K562 (cell line): ENCODE results near the gene PPM1N. TPM values are rescaled to one million over a fixed set of nuclear protein-coding genes. Genes with fewer than 3 reads are reported as not detected.
A peak's percentile ranks its signal among the peaks of the same experiment; 100 is the strongest.

Source experiments
- BRCA1 ChIP-seq, 2 experiments: fragments of 450-650 bp in 1 of 2; sonication (generic) in 1 of 2; formaldehyde crosslinking in 1 of 2; IDR thresholded peaks; 2 replicates each; pipeline versions ENCODE4 v1.5.0 to v1.6.1; 2017 to 2020; ENCODE audit warnings: mild to moderate bottlenecking in 1 of 2, missing genetic modification reagents in 1 of 2
- CGGBP1 ChIP-seq: fragments of 250-450 bp; sonication (Bioruptor Pico); IDR thresholded peaks from 2 replicates; pipeline ENCODE4 v1.9.0; 2021; ENCODE audit warnings: mild to moderate bottlenecking
- CREB1 ChIP-seq, 2 experiments: sonication (generic) in 1 of 2; formaldehyde crosslinking in 1 of 2; IDR thresholded peaks; 2 replicates each; pipeline versions ENCODE4 v1.6.1 to v1.8.0; 2012 to 2022; ENCODE audit warnings: inconsistent platforms in 1 of 2, mild to moderate bottlenecking in 1 of 2, missing genetic modification reagents in 1 of 2, moderate library complexity in 1 of 2
- ELK3 ChIP-seq: fragments of 450-650 bp; formaldehyde crosslinking; IDR thresholded peaks from 2 replicates; pipeline ENCODE4 v1.4.0; 2020; ENCODE audit warnings: mild to moderate bottlenecking
- FOXP1 ChIP-seq: sonication (generic); formaldehyde crosslinking; IDR thresholded peaks from 2 replicates; pipeline ENCODE4 v1.8.0; 2022; ENCODE audit warnings: mild to moderate bottlenecking, missing genetic modification reagents
- GTF3C2 ChIP-seq: IDR thresholded peaks from 3 replicates; pipeline ENCODE4 v1.6.1; 2011; ENCODE audit warnings: borderline replicate concordance, mild to moderate bottlenecking, moderate library complexity; ENCODE audit not compliant: insufficient read length; ENCODE audit errors: extremely low read depth
- IRF1 ChIP-seq: sonication (generic); formaldehyde crosslinking; IDR thresholded peaks from 2 replicates; pipeline ENCODE4 v1.8.0; 2022; ENCODE audit warnings: missing genetic modification reagents, mild to moderate bottlenecking, borderline replicate concordance
- IRF9 ChIP-seq: fragments of 450-650 bp; IDR thresholded peaks from 2 replicates; pipeline ENCODE4 v1.6.1; 2016; ENCODE audit warnings: missing biosample characterization, missing genetic modification characterization
- NEUROD1 ChIP-seq: fragments of 150-350 bp; IDR thresholded peaks from 2 replicates; pipeline ENCODE4 v1.6.1; 2014; ENCODE audit warnings: borderline replicate concordance, low read length, low read depth; ENCODE audit not compliant: partially characterized antibody
- POLR2A ChIP-seq: fragments of 450-650 bp; conservative IDR thresholded peaks from 2 replicates; pipeline ENCODE4 v1.6.1; 2016
- SAFB2 ChIP-seq: fragments of 200-400 bp; formaldehyde crosslinking; IDR thresholded peaks from 2 replicates; pipeline ENCODE4 v1.6.1; 2018; ENCODE audit warnings: borderline replicate concordance, low read length, low read depth, moderate library complexity; ENCODE audit not compliant: severe bottlenecking
- SIN3B ChIP-seq: fragments of 450-650 bp; IDR thresholded peaks from 2 replicates; pipeline ENCODE4 v1.6.1; 2017; ENCODE audit warnings: low read depth, mild to moderate bottlenecking, moderate library complexity
- THRA ChIP-seq: fragments of 450-650 bp; IDR thresholded peaks from 2 replicates; pipeline ENCODE4 v1.6.1; 2017; ENCODE audit warnings: mild to moderate bottlenecking, moderate library complexity
- YBX1 ChIP-seq: fragments of 450-650 bp; IDR thresholded peaks from 2 replicates; pipeline ENCODE4 v1.7.1; 2016; ENCODE audit warnings: mild to moderate bottlenecking
- ZNF717 ChIP-seq: fragments of 250-450 bp; sonication (Bioruptor Pico); IDR thresholded peaks from 2 replicates; pipeline ENCODE4 v1.5.0; 2021
- ZNF740 ChIP-seq, 3 experiments: fragments of 200-800 bp in 1 of 3; sonication (Bioruptor generic) in 1 of 3; sonication (generic) in 1 of 3; formaldehyde crosslinking in 1 of 3; IDR thresholded peaks; 2 replicates each; pipeline versions ENCODE4 v1.6.1 to v1.8.0; 2016 to 2022; ENCODE audit warnings: mild to moderate bottlenecking in 2 of 3, missing compliant biosample characterization in 2 of 3, missing genetic modification characterization in 2 of 3, missing genetic modification reagents in 1 of 3
- ZNF780A ChIP-seq: fragments of 250-450 bp; sonication (Bioruptor Pico); IDR thresholded peaks from 2 replicates; pipeline ENCODE4 v1.5.0; 2021; ENCODE audit warnings: mild to moderate bottlenecking
- polyA plus RNA-seq, 8 experiments: library from polyadenylated mRNA; depleted of rRNA in 4 of 8; stranded (reverse) in 5 of 8; unstranded in 3 of 8; fragments of >200 nt; fragmentation: Nextera tagmentation in 2 of 8; fragmentation: Illumina TruSeq in 1 of 8; extraction: Ambion mirVana in 2 of 8; extraction: Trizol in 1 of 8; gene quantifications; 2 replicates each; pipeline versions ENCODE4 v1.2.1 to v1.2.3, GENCODE V29; 2011 to 2014; ENCODE audit warnings: inconsistent platforms in 1 of 8, missing spikeins in 1 of 8
- total RNA-seq, 7 experiments: library from RNA; depleted of rRNA in 6 of 7; stranded (reverse); fragments of >200 nt in 6 of 7; fragmentation: Illumina TruSeq in 2 of 7; extraction: Trizol in 2 of 7; gene quantifications; 2 replicates each; pipeline versions ENCODE4 v1.2.1 to v1.2.3, GENCODE V29; 2011 to 2021; ENCODE audit warnings: low replicate concordance in 1 of 7

The PPM1N gene
- total and polyA plus RNA-seq, 9 of the 15 experiments (the other 6 are each of a cell fraction or from before 2014, with no cell fraction given): 4.5 to 15.6 (median 8.7) TPM

- no peak for TF ChIP-seq GTF3C2
- TF ChIP-seq THRA: no peak
- no peak; the same call in 1 of the 2 replicates for TF ChIP-seq FOXP1 (CRISPR knock-in tag)
- no peak for TF ChIP-seq CGGBP1
- no peak for TF ChIP-seq ELK3 (CRISPR knock-in tag)
- TF ChIP-seq ZNF717: no peak
- TF ChIP-seq IRF1 (CRISPR knock-in tag): no peak
- no peak for TF ChIP-seq IRF9 (tag)
- no peak for TF ChIP-seq YBX1
- TF ChIP-seq CREB1 (IDR thresholded peaks at IDR 0.05): no peak
- TF ChIP-seq CREB1 (CRISPR knock-in tag; IDR thresholded peaks at IDR 0.05): no peak
- TF ChIP-seq BRCA1 (IDR thresholded peaks at IDR 0.05): no peak
- no peak for TF ChIP-seq BRCA1 (CRISPR knock-in tag; IDR thresholded peaks at IDR 0.05)
- no peak for TF ChIP-seq SIN3B
- no peak for TF ChIP-seq SAFB2
- peak; percentile 49 for TF ChIP-seq ZNF740 (CRISPR knock-in tag; IDR thresholded peaks at IDR 0.05)
- no peak for TF ChIP-seq ZNF740 (tag; IDR thresholded peaks at IDR 0.05)
- TF ChIP-seq ZNF780A (CRISPR knock-in tag): no peak
- peak; percentile 48; the same call in 1 of the 2 replicates for TF ChIP-seq POLR2A
- peak; percentile 5 for TF ChIP-seq NEUROD1
These were observed 28.1 kb upstream of the PPM1N start (continued) for GRCh38 chr19:45469945-45470761.
